HepG2 (cell line): Measurements from ENCODE around the gene PUDP. TPM values are rescaled to one million over a fixed set of nuclear protein-coding genes. Genes with fewer than 3 reads are reported as not detected.

Experiments used
- ATAC-seq: fragments of 200-7000 bp; cut with Tn5 transposase; 3 replicates; pipeline ENCODE4 v1.9.1; 2020; ENCODE audit warnings: mild to moderate bottlenecking, moderate library complexity
- BruUV-seq: library from RNA; stranded (reverse); fragments of 400-500 nt; replicated peaks from 2 replicates; lab custom pipeline; 2021; lab: Mats Ljungman, UMichigan
- CTCF ChIA-PET: fragments of 300-600 bp; formaldehyde crosslinking; extraction: SDS; loops from one replicate; lab custom pipeline; 2021; ENCODE audit warnings: low total read pairs, inconsistent platforms, low intra/inter-chr PET ratio; lab: Yijun Ruan, JAX
- POLR2A ChIA-PET: fragments of 350-600 bp; sonication (Branson Sonifier 250); formaldehyde crosslinking; loops from one replicate; lab custom pipeline; 2020; ENCODE audit warnings: antibody characterized with exemption, inconsistent platforms; lab: Yijun Ruan, JAX
- DNase-seq: peaks from one replicate; pipeline ENCODE4 v3.0.0-alpha.2; 2015; ENCODE audit warnings: low spot score
- FAIRE-seq: peaks from 3 replicates; lab custom pipeline; 2011; peaks lifted over from hg19 to GRCh38; lab: Jason Lieb, UNC
- H2AFZ ChIP-seq: one replicate; pipeline ENCODE4 v1.6.1; 2011; ENCODE audit warnings: low read length, inconsistent platforms
- H3K27ac ChIP-seq: fragments of 300-600 bp; 3 replicates; pipeline ENCODE4 v1.8.0; 2011; ENCODE audit warnings: mixed run types, mild to moderate bottlenecking, mixed read lengths, low read length, inconsistent platforms; ENCODE audit not compliant: insufficient read depth; ENCODE audit errors: extremely low read length
- H3K27me3 ChIP-seq, 2 experiments: fragments of 200-600 bp in 1 of 2; 2 replicates in 1 of 2; 3 replicates in 1 of 2; pipeline versions ENCODE4 v1.6.0 to v1.8.0; 2011; ENCODE audit warnings: low read length in 2 of 2, mild to moderate bottlenecking in 2 of 2, moderate library complexity in 2 of 2, inconsistent platforms in 1 of 2; ENCODE audit not compliant: insufficient read depth in 2 of 2, control insufficient read depth in 1 of 2
- H3K36me3 ChIP-seq, 2 experiments: fragments of 200-600 bp in 1 of 2; replicated peaks in 1 of 2; 2 replicates in 1 of 2; 3 replicates in 1 of 2; pipeline versions ENCODE4 v1.5.1 to v1.8.0; 2011; ENCODE audit warnings: low read length in 2 of 2, inconsistent platforms in 1 of 2; ENCODE audit not compliant: insufficient read depth in 2 of 2, control insufficient read depth in 1 of 2
- H3K4me1 ChIP-seq: 2 replicates; pipeline ENCODE4 v1.5.1; 2012; ENCODE audit warnings: low read length, inconsistent platforms; ENCODE audit not compliant: insufficient read depth
- H3K4me2 ChIP-seq: 2 replicates; pipeline ENCODE4 v1.6.0; 2011; ENCODE audit warnings: low read depth, low read length, inconsistent platforms
- H3K4me3 ChIP-seq, 3 experiments: fragments of 200-600 bp in 1 of 3; sonication (generic), shearing (Covaris generic) in 1 of 3; replicated peaks in 1 of 3; 2 replicates each; pipeline ENCODE4 v1.5.1; 2011 to 2016; ENCODE audit warnings: low read length in 3 of 3, inconsistent platforms in 2 of 3, low read depth in 2 of 3, mild to moderate bottlenecking in 2 of 3, control low read depth in 1 of 3, mixed read lengths in 1 of 3; ENCODE audit not compliant: insufficient read depth in 1 of 3
- H3K79me2 ChIP-seq: one replicate; pipeline ENCODE4 v1.6.1; 2011; ENCODE audit warnings: low read length, inconsistent platforms; ENCODE audit not compliant: insufficient read depth
- H3K9ac ChIP-seq: 2 replicates; pipeline ENCODE4 v1.6.0; 2011; ENCODE audit warnings: mild to moderate bottlenecking, low read depth, low read length, inconsistent platforms; ENCODE audit not compliant: insufficient read depth
- H3K9me3 ChIP-seq: 2 replicates; pipeline ENCODE4 v1.5.1; 2012; ENCODE audit warnings: mild to moderate bottlenecking, low read length
- H4K20me1 ChIP-seq: 2 replicates; pipeline ENCODE4 v1.6.0; 2011; ENCODE audit warnings: inconsistent platforms, mild to moderate bottlenecking, low read length, moderate library complexity; ENCODE audit not compliant: insufficient read depth
- LCORL ChIP-seq, 2 experiments: fragments of 450-650 bp in 1 of 2; sonication (generic) in 1 of 2; formaldehyde crosslinking in 1 of 2; IDR thresholded peaks; 2 replicates each; pipeline versions ENCODE4 v1.5.0 to v1.6.1; 2017 to 2020; ENCODE audit warnings: antibody characterized with exemption in 1 of 2, missing genetic modification reagents in 1 of 2
- SAP130 ChIP-seq: IDR thresholded peaks from 2 replicates; pipeline ENCODE4 v1.6.1; 2016; ENCODE audit warnings: low read depth
- ZNF337 ChIP-seq: sonication (generic); formaldehyde crosslinking; IDR thresholded peaks from 2 replicates; pipeline ENCODE4 v1.5.1; 2020; ENCODE audit warnings: missing genetic modification reagents, low read depth, mild to moderate bottlenecking, borderline replicate concordance
- ZNF776 ChIP-seq: sonication (generic); formaldehyde crosslinking; IDR thresholded peaks from 2 replicates; pipeline ENCODE4 v1.4.0; 2020; ENCODE audit warnings: mild to moderate bottlenecking, missing genetic modification reagents
- WGBS: methylation state at CpG from one replicate; pipeline ENCODE4 v1.1.6; 2017; ENCODE audit warnings: low lambda C conversion rate; 5-methylcytosine and 5-hydroxymethylcytosine counted together
- in situ Hi-C: cut with HindIII; loops from 2 replicates; pipeline ENCODE4 v1.10.0; 2017; ENCODE audit warnings: low pct_unique_long_range_greater_than_20kb; ENCODE audit not compliant: extremely low pct_ligation_motif_present
- intact Hi-C: fragments of 100-400 bp; cut with micrococcal nuclease; formaldehyde crosslinking; loops from one replicate; pipeline ENCODE4 v1.10.0; 2022; ENCODE audit not compliant: unreplicated experiment
- polyA plus RNA-seq, 8 experiments: library from polyadenylated mRNA; depleted of rRNA in 3 of 8; stranded (reverse) in 7 of 8; unstranded in 1 of 8; fragments of >200 nt; fragmentation: Illumina TruSeq in 4 of 8; extraction: Trizol in 4 of 8; gene quantifications; 2 replicates each; pipeline versions ENCODE4 v1.2.1 to v1.2.3, GENCODE V29; 2011 to 2016; ENCODE audit warnings: low read depth in 4 of 8, missing spikeins in 1 of 8, mixed read lengths in 1 of 8; ENCODE audit not compliant: insufficient read depth in 1 of 8
- total RNA-seq, 5 experiments: library from RNA; depleted of rRNA; stranded (reverse); fragments of >200 nt; fragmentation: Illumina TruSeq; extraction: Trizol; gene quantifications; 2 replicates each; pipeline ENCODE4 v1.2.3, GENCODE V29; 2016; ENCODE audit warnings: low read depth in 1 of 5
- TF ChIP-seq, protein P1 (sequence below): sonication (generic); formaldehyde crosslinking; IDR thresholded peaks from 2 replicates; pipeline ENCODE4 v1.4.0; 2020; ENCODE audit warnings: mild to moderate bottlenecking, missing genetic modification reagents
- TF ChIP-seq, protein P2 (sequence below): sonication (generic); formaldehyde crosslinking; IDR thresholded peaks from 2 replicates; pipeline ENCODE4 v1.9.0; 2022; ENCODE audit warnings: missing genetic modification reagents, mild to moderate bottlenecking, borderline replicate concordance
- TF ChIP-seq, protein P3 (sequence below): sonication (generic); formaldehyde crosslinking; IDR thresholded peaks from 2 replicates; pipeline ENCODE4 v1.8.1; 2023; ENCODE audit warnings: mild to moderate bottlenecking, missing genetic modification reagents, borderline replicate concordance

The PUDP gene
- total and polyA plus RNA-seq, 2 of the 13 experiments (the other 11 are each of a cell fraction or from before 2014, with no cell fraction given) = 7.5 to 23.5 TPM

DNA sequence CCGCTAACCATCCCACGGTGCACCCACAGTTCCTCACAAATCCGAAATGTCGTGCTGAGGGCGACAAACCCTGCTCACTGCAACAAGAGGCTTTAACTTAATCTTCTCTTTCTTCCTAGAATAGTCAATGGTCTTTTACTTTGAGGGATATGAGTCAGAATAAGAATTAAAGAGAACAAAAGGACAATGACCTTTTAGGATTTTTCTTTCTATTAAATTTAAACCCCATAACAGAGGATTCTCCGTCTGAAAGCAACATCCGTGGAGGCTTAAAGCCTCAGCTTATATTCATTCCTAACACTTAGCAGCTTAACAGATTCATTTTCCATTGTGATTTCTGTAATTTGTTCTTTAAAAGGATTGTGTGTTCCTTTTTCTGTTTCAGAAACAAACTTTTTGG lies 44.9 kb upstream of the PUDP start:
- Histone ChIP-seq H3K9ac (no peak overlapping the region), H3K4me3 (no peak overlapping the region), H3K4me2 (no peak overlapping the region), H3K36me3 (no peaks in the 10 kb centered on the region; a peak in 1 of 5 replicates), H3K4me1 (no peaks in the 10 kb centered on the region), H2AFZ (no peak overlapping the region), H3K9me3 (no peaks in the 10 kb centered on the region), H3K27ac (no peak overlapping the region), H3K27me3 (no peaks in the 10 kb centered on the region), H3K79me2 (no peaks in the 10 kb centered on the region)
- in situ Hi-C loops (no loop called here), intact Hi-C loops (no loop called here)
- CTCF ChIA-PET = no interaction called here
- POLR2A ChIA-PET = no interaction called here
- no peak for DNase-seq
- no peak for FAIRE-seq
- BruUV-seq = no TSS peak
- ATAC-seq = no peak
- no peak for TF ChIP-seq ZNF337 (CRISPR knock-in tag)
- TF ChIP-seq LCORL (IDR thresholded peaks at IDR 0.05) = no peak
- TF ChIP-seq LCORL (CRISPR knock-in tag; IDR thresholded peaks at IDR 0.05) = no peak
- no peak for TF ChIP-seq ZNF776 (CRISPR knock-in tag)
- TF ChIP-seq, protein P1, sequence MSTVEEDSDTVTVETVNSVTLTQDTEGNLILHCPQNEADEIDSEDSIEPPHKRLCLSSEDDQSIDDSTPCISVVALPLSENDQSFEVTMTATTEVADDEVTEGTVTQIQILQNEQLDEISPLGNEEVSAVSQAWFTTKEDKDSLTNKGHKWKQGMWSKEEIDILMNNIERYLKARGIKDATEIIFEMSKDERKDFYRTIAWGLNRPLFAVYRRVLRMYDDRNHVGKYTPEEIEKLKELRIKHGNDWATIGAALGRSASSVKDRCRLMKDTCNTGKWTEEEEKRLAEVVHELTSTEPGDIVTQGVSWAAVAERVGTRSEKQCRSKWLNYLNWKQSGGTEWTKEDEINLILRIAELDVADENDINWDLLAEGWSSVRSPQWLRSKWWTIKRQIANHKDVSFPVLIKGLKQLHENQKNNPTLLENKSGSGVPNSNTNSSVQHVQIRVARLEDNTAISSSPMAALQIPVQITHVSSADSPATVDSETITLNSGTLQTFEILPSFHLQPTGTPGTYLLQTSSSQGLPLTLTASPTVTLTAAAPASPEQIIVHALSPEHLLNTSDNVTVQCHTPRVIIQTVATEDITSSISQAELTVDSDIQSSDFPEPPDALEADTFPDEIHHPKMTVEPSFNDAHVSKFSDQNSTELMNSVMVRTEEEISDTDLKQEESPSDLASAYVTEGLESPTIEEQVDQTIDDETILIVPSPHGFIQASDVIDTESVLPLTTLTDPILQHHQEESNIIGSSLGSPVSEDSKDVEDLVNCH (CRISPR knock-in tag) = no peak
- TF ChIP-seq, protein P2, sequence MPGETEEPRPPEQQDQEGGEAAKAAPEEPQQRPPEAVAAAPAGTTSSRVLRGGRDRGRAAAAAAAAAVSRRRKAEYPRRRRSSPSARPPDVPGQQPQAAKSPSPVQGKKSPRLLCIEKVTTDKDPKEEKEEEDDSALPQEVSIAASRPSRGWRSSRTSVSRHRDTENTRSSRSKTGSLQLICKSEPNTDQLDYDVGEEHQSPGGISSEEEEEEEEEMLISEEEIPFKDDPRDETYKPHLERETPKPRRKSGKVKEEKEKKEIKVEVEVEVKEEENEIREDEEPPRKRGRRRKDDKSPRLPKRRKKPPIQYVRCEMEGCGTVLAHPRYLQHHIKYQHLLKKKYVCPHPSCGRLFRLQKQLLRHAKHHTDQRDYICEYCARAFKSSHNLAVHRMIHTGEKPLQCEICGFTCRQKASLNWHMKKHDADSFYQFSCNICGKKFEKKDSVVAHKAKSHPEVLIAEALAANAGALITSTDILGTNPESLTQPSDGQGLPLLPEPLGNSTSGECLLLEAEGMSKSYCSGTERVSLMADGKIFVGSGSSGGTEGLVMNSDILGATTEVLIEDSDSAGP (CRISPR knock-in tag) = no peak
- no peak for TF ChIP-seq SAP130
- TF ChIP-seq, protein P3, sequence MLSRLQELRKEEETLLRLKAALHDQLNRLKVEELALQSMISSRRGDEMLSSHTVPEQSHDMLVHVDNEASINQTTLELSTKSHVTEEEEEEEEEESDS = no peak
- TF ChIP-seq, all 625 proteins: peak for 0
- 91% methylated on average over 5 of the region's 7 CpGs for WGBS
- no peaks in the 10 kb centered on the region for H4K20me1 ChIP-seq
